Calu3 (cell line): Measurements from ENCODE around the gene CAMK1D. TPM values are rescaled to one million over a fixed set of nuclear protein-coding genes. Genes with fewer than 3 reads are reported as not detected.

Source experiments
- BruUV-seq: library from RNA; stranded (reverse); fragments of 400-500 nt; replicated peaks from 2 replicates; lab custom pipeline; 2021; lab: Mats Ljungman, UMichigan
- CTCF ChIA-PET: fragments of 300-600 bp; sonication (Branson Sonifier 250); formaldehyde crosslinking; loops from one replicate; lab custom pipeline; 2022; ENCODE audit warnings: antibody characterized with exemption; lab: Charles Lee
- DNase-seq: peaks from one replicate; pipeline ENCODE4 v3.0.0; 2022
- H3K27ac Mint-ChIP-seq: one replicate; pipeline ENCODE4 v1.8.0; 2022; ENCODE audit warnings: mixed read lengths; ENCODE audit not compliant: unreplicated experiment
- H3K27me3 Mint-ChIP-seq: one replicate; pipeline ENCODE4 v1.8.0; 2022; ENCODE audit warnings: mixed read lengths; ENCODE audit not compliant: unreplicated experiment
- H3K36me3 Mint-ChIP-seq: one replicate; pipeline ENCODE4 v1.8.0; 2022; ENCODE audit warnings: mild to moderate bottlenecking, moderate library complexity, mixed read lengths; ENCODE audit not compliant: insufficient read depth, unreplicated experiment
- H3K4me1 Mint-ChIP-seq: one replicate; pipeline ENCODE4 v1.8.0; 2022; ENCODE audit warnings: mild to moderate bottlenecking, low read depth, mixed read lengths; ENCODE audit not compliant: unreplicated experiment
- H3K4me3 Mint-ChIP-seq: one replicate; pipeline ENCODE4 v1.8.0; 2022; ENCODE audit warnings: mild to moderate bottlenecking, low read depth, moderate library complexity, mixed read lengths; ENCODE audit not compliant: unreplicated experiment
- H3K9me3 Mint-ChIP-seq: one replicate; pipeline ENCODE4 v1.8.0; 2022; ENCODE audit warnings: low read depth, mixed read lengths; ENCODE audit not compliant: unreplicated experiment
- intact Hi-C: fragments of 100-400 bp; cut with micrococcal nuclease; formaldehyde crosslinking; loops from one replicate; pipeline ENCODE4 v1.10.0; 2022; ENCODE audit not compliant: unreplicated experiment
- total RNA-seq: library from RNA; stranded (reverse); gene quantifications from 2 replicates; pipeline ENCODE4 v1.2.3, GENCODE V29; 2022
- TF ChIP-seq, protein P1 (sequence below): fragments of 200-600 bp; IDR thresholded peaks from one replicate; pipeline ENCODE4 v1.8.0; 2022; ENCODE audit warnings: antibody characterized with exemption; ENCODE audit not compliant: unreplicated experiment

Gene CAMK1D
- total RNA-seq, 1 experiment from 2014 or later: 2.6 TPM

DNA sequence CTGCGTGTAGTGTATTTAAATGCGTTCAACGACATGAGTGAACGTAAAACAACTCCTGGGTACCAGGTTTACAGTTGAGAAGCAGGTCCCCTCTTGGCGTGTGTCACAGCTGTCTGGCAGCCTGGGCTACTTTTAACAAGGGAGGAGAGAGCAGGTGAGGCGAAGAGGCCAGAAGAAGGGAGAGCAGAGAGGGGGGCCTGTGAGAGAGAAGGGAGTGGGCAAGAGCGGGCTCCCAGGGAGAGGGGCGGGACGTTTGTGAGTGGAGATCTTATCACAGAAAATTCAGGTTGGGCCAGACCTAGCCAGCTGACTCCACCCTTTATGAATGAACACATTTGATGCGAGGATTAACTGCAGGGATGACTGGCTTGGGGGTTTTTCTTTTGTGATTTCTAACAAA, 154.0 kb downstream of the CAMK1D start:
- intact Hi-C loops: no loop called here
- H3K4me3 Mint-ChIP-seq: no peak overlapping the region
- TF ChIP-seq, protein P1, sequence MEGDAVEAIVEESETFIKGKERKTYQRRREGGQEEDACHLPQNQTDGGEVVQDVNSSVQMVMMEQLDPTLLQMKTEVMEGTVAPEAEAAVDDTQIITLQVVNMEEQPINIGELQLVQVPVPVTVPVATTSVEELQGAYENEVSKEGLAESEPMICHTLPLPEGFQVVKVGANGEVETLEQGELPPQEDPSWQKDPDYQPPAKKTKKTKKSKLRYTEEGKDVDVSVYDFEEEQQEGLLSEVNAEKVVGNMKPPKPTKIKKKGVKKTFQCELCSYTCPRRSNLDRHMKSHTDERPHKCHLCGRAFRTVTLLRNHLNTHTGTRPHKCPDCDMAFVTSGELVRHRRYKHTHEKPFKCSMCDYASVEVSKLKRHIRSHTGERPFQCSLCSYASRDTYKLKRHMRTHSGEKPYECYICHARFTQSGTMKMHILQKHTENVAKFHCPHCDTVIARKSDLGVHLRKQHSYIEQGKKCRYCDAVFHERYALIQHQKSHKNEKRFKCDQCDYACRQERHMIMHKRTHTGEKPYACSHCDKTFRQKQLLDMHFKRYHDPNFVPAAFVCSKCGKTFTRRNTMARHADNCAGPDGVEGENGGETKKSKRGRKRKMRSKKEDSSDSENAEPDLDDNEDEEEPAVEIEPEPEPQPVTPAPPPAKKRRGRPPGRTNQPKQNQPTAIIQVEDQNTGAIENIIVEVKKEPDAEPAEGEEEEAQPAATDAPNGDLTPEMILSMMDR: no peak
- H3K4me1 Mint-ChIP-seq: peaks cover 28% of the 10 kb centered on the region
- CTCF ChIA-PET: no interaction called here
- no peaks in the 10 kb centered on the region for H3K36me3 Mint-ChIP-seq
- H3K27ac Mint-ChIP-seq: no peak overlapping the region
- DNase-seq: no peak
- no TSS peak for BruUV-seq
- H3K27me3 Mint-ChIP-seq: peaks cover 99% of the 10 kb centered on the region
- H3K9me3 Mint-ChIP-seq: no peaks in the 10 kb centered on the region

DNA sequence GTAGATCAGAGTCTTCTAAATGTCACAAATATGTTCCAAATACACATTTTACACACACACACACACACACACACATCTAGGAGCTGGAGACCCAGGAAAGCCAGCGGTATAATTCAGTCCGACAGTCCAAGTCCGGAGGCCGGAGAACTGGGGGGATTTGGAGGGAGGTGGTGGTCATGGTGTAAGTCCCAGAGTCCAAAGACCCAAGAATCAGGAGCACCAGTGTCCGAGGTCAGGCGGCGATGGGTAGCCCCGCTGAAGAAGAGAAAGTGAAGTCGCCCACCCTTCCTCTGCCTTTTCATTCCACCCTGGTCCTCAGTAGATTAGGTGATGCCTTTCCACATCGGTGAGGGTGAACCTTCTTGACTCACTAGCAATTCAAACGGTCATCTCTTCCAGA, 154.8 kb downstream of the CAMK1D start:
- Mint-ChIP-seq H3K27ac (no peak overlapping the region), H3K4me3 (no peak overlapping the region), H3K9me3 (no peaks in the 10 kb centered on the region), H3K4me1 (peaks cover 28% of the 10 kb centered on the region), H3K27me3 (peaks cover 99% of the 10 kb centered on the region), H3K36me3 (no peaks in the 10 kb centered on the region)
- TF ChIP-seq, protein P1: no peak
- intact Hi-C loops: no loop called here
- no peak for DNase-seq
- BruUV-seq: no TSS peak
- CTCF ChIA-PET: no interaction called here

DNA sequence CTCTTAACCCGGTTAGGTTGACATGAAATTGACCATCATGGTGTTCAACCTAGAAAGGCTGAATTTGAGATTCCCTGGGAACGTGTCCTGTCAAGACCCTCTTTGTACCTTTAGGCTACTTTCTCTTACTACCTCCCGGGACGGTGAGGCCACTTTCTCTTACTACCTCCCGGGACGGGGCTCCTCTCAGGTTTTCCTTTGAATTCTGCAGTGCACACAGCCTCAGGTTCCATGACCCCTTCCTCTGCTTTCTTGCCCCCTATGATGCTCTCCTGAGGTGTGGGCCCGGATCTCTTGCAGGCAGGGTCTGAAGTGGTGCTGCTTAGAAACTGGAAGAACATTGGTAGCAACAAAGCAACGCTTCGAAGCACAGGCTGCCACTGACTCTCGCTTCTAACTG, 155.3 kb downstream of the CAMK1D start:
- Mint-ChIP-seq H3K27ac (no peak overlapping the region), H3K27me3 (peaks cover 95% of the 10 kb centered on the region), H3K4me1 (peaks cover 28% of the 10 kb centered on the region), H3K36me3 (no peaks in the 10 kb centered on the region), H3K9me3 (no peaks in the 10 kb centered on the region), H3K4me3 (no peak overlapping the region)
- no peak for DNase-seq
- no TSS peak for BruUV-seq
- CTCF ChIA-PET: no interaction called here
- intact Hi-C loops: no loop called here
- TF ChIP-seq, protein P1: no peak

DNA sequence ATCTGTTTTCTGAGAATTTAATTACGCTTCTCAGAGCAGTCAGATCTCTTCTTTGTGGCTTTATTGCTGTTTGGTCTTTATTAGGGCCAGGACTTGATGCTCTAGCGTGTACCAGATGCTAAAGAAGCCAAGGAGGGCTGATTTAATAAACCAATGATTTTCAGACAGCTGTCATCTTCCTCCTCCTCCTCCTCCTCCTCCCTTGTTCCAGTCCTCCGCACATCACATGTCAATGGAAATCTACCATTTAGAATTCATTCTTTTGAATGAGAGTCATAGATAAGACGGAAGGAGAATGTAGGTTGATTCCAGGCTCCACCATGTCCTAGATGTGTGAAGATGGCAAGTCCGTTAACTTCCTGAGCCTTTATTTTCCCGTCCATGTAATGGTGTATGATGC, 156.3 kb downstream of the CAMK1D start:
- TF ChIP-seq, protein P1: no peak
- Mint-ChIP-seq H3K4me1 (peaks cover 26% of the 10 kb centered on the region), H3K4me3 (no peak overlapping the region), H3K36me3 (no peaks in the 10 kb centered on the region), H3K9me3 (no peaks in the 10 kb centered on the region), H3K27ac (no peak overlapping the region), H3K27me3 (peaks cover 95% of the 10 kb centered on the region)
- DNase-seq: no peak
- BruUV-seq: no TSS peak
- CTCF ChIA-PET: no interaction called here
- intact Hi-C loops: no loop called here
